Stimulated activated CD4-positive, alpha-beta T cell treated with anti-CD3 and anti-CD28 coated beads, Interleukin-12 subunit alpha, Interleukin-12 subunit beta, amount 100 ng/mL, for 4 hours (primary cell): ENCODE results near the gene PRSS2.
"Not testable (repeated sequence)": the region's sequence is repeated elsewhere in the genome, so short reads cannot be mapped to it uniquely, and the experiment has no call there.

Experiments
- DNase-seq: peaks from one replicate; pipeline ENCODE4 v3.0.0-alpha.2; 2020

Gene PRSS2

GRCh38 chr7:142770661-142771352 lies at the start of gene PRSS2:
TSS of gene PRSS2 (plus strand) at chr7:142770970. CDS start at chr7:142770983, 13 bp downstream.
- DNase-seq, result no peak

- no peak for DNase-seq
Observed at GRCh38 chr7:142720986-142721385, 49.8 kb upstream of the PRSS2 start.

- DNase-seq, result no peak
Observed at GRCh38 chr7:142722248-142722794, 48.4 kb upstream of the PRSS2 start.

GRCh38 chr7:142733271-142733670 lies 37.5 kb upstream of the PRSS2 start:
- no peak for DNase-seq

- DNase-seq, result no peak
Observed at GRCh38 chr7:142739923-142740492, 30.8 kb upstream of the PRSS2 start.

GRCh38 chr7:142740786-142741185 lies 30.0 kb upstream of the PRSS2 start:
- DNase-seq, result no peak

GRCh38 chr7:142741932-142742331 lies 28.8 kb upstream of the PRSS2 start:
- DNase-seq, result not testable (repeated sequence)

GRCh38 chr7:142745091-142745635 lies 25.6 kb upstream of the PRSS2 start:
- no peak for DNase-seq

GRCh38 chr7:142745745-142746144 lies 25.0 kb upstream of the PRSS2 start:
- no peak for DNase-seq

GRCh38 chr7:142746264-142746663 lies 24.5 kb upstream of the PRSS2 start:
- no peak for DNase-seq

GRCh38 chr7:142748410-142748809 lies 22.4 kb upstream of the PRSS2 start:
- DNase-seq, result not testable (repeated sequence)

GRCh38 chr7:142749218-142749993 lies 21.4 kb upstream of the PRSS2 start, which contains the start of gene PRSS1:
TSS of gene PRSS1 (plus strand) at chr7:142749472. CDS start at chr7:142749485, 13 bp downstream.
- DNase-seq, result no peak

- no peak for DNase-seq
Observed at GRCh38 chr7:142750321-142750938, 20.3 kb upstream of the PRSS2 start.

GRCh38 chr7:142751526-142752175 lies 19.1 kb upstream of the PRSS2 start:
- not testable (repeated sequence) for DNase-seq

- no peak for DNase-seq
Observed at GRCh38 chr7:142752376-142753225, 18.2 kb upstream of the PRSS2 start.

GRCh38 chr7:142753366-142753765 lies 17.4 kb upstream of the PRSS2 start:
- DNase-seq, result no peak

- DNase-seq, result not testable (repeated sequence)
Observed at GRCh38 chr7:142753925-142754491, 16.8 kb upstream of the PRSS2 start.

GRCh38 chr7:142754681-142755575 lies 15.8 kb upstream of the PRSS2 start:
- DNase-seq, result no peak

- DNase-seq, result not testable (repeated sequence)
Observed at GRCh38 chr7:142758312-142758711, 12.5 kb upstream of the PRSS2 start.

- no peak for DNase-seq
Observed at GRCh38 chr7:142759433-142759832, 11.3 kb upstream of the PRSS2 start.
